DOHH2 (cell line): Measurements from ENCODE around the gene HDAC6.

Source experiments
- H3F3A ChIP-seq: fragments of 200-600 bp; sonication (generic), shearing (Covaris generic); 2 replicates; pipeline ENCODE4 v1.6.0; 2016; ENCODE audit warnings: antibody characterized with exemption, mild to moderate bottlenecking; ENCODE audit not compliant: control insufficient read depth, insufficient read depth
- H3K27ac ChIP-seq: fragments of 200-600 bp; sonication (generic); 2 replicates; pipeline ENCODE4 v1.5.1; 2014; ENCODE audit warnings: low read depth, mild to moderate bottlenecking, low read length, moderate library complexity
- H3K27me3 ChIP-seq: fragments of 200-600 bp; sonication (generic); 2 replicates; pipeline ENCODE4 v1.6.1; 2014; ENCODE audit warnings: mild to moderate bottlenecking, low read length, mixed read lengths; ENCODE audit not compliant: control insufficient read depth
- H3K36me3 ChIP-seq: fragments of 200-600 bp; sonication (generic); 2 replicates; pipeline ENCODE4 v1.6.1; 2014; ENCODE audit warnings: mild to moderate bottlenecking, low read length, moderate library complexity, mixed read lengths; ENCODE audit not compliant: control insufficient read depth
- H3K4me1 ChIP-seq: fragments of 200-600 bp; sonication (generic); 2 replicates; pipeline ENCODE4 v1.6.1; 2014; ENCODE audit warnings: mild to moderate bottlenecking, low read length, mixed read lengths; ENCODE audit not compliant: control insufficient read depth
- H3K4me2 ChIP-seq: fragments of 200-600 bp; sonication (generic); 2 replicates; pipeline ENCODE4 v1.6.0; 2014; ENCODE audit warnings: mild to moderate bottlenecking, low read length, moderate library complexity
- H3K4me3 ChIP-seq: fragments of 200-600 bp; sonication (generic); 2 replicates; pipeline ENCODE4 v1.5.1; 2014; ENCODE audit warnings: mild to moderate bottlenecking, low read length, mixed read lengths
- H3K79me2 ChIP-seq: fragments of 200-600 bp; sonication (generic); 2 replicates; pipeline ENCODE4 v1.6.1; 2014; ENCODE audit warnings: mild to moderate bottlenecking, low read length, mixed read lengths; ENCODE audit not compliant: control insufficient read depth
- H3K9me2 ChIP-seq: fragments of 200-600 bp; sonication (generic); replicated peaks from 2 replicates; pipeline ENCODE4 v1.6.1; 2014; ENCODE audit warnings: mild to moderate bottlenecking, low read length, mixed read lengths; ENCODE audit not compliant: control insufficient read depth
- H3K9me3 ChIP-seq: fragments of 200-600 bp; sonication (generic); 2 replicates; pipeline ENCODE4 v1.6.1; 2014; ENCODE audit warnings: antibody characterized with exemption, low read length, mixed read lengths; ENCODE audit not compliant: control insufficient read depth, insufficient read depth
- H4K20me1 ChIP-seq: fragments of 200-600 bp; sonication (generic); 2 replicates; pipeline ENCODE4 v1.6.0; 2014; ENCODE audit warnings: low read depth, mild to moderate bottlenecking, antibody characterized with exemption, low read length, moderate library complexity; ENCODE audit not compliant: control insufficient read depth, insufficient read depth
- EZH2phosphoT487 ChIP-seq: fragments of 200-600 bp; sonication (generic); IDR thresholded peaks from 2 replicates; pipeline ENCODE4 v1.6.1; 2017; ENCODE audit warnings: borderline replicate concordance, mild to moderate bottlenecking, antibody characterized with exemption, low read length, moderate library complexity, mixed read lengths
- TF ChIP-seq, protein P1 (sequence below): fragments of 200-600 bp; sonication (generic); IDR thresholded peaks from one replicate; pipeline ENCODE4 v1.5.1; 2014; ENCODE audit warnings: antibody characterized with exemption, mild to moderate bottlenecking, low read depth, low read length; ENCODE audit not compliant: poor library complexity, severe bottlenecking

Gene HDAC6

DNA sequence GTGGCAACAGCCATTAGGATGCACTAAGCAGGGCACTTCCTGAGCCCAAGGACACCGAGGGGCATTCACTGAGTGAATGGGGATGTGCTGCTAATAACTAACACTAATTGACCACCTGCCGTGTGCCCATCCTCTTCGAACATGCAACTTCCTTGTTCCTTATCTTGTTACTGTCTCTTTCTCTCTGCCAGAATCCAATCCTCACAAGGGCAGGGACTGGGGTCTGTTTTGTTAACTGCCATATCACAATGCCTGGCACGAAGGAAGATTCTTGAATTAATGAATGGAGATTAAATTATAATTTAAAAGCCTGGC is 25.7 kb downstream of the HDAC6 start:
- no peaks in the 10 kb centered on the region for H3F3A ChIP-seq
- no peaks in the 10 kb centered on the region for H3K9me2 ChIP-seq
- no peaks in the 10 kb centered on the region for H3K9me3 ChIP-seq
- no peak for TF ChIP-seq EZH2phosphoT487
- TF ChIP-seq, protein P1, sequence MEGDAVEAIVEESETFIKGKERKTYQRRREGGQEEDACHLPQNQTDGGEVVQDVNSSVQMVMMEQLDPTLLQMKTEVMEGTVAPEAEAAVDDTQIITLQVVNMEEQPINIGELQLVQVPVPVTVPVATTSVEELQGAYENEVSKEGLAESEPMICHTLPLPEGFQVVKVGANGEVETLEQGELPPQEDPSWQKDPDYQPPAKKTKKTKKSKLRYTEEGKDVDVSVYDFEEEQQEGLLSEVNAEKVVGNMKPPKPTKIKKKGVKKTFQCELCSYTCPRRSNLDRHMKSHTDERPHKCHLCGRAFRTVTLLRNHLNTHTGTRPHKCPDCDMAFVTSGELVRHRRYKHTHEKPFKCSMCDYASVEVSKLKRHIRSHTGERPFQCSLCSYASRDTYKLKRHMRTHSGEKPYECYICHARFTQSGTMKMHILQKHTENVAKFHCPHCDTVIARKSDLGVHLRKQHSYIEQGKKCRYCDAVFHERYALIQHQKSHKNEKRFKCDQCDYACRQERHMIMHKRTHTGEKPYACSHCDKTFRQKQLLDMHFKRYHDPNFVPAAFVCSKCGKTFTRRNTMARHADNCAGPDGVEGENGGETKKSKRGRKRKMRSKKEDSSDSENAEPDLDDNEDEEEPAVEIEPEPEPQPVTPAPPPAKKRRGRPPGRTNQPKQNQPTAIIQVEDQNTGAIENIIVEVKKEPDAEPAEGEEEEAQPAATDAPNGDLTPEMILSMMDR = no peak
- no peaks in the 10 kb centered on the region for H3K4me1 ChIP-seq
- no peaks in the 10 kb centered on the region for H3K36me3 ChIP-seq
- H4K20me1 ChIP-seq = no peaks in the 10 kb centered on the region
- H3K4me3 ChIP-seq = no peak overlapping the region
- no peak overlapping the region for H3K4me2 ChIP-seq
- H3K27ac ChIP-seq = no peak overlapping the region
- H3K79me2 ChIP-seq = no peaks in the 10 kb centered on the region
- no peaks in the 10 kb centered on the region for H3K27me3 ChIP-seq

DNA sequence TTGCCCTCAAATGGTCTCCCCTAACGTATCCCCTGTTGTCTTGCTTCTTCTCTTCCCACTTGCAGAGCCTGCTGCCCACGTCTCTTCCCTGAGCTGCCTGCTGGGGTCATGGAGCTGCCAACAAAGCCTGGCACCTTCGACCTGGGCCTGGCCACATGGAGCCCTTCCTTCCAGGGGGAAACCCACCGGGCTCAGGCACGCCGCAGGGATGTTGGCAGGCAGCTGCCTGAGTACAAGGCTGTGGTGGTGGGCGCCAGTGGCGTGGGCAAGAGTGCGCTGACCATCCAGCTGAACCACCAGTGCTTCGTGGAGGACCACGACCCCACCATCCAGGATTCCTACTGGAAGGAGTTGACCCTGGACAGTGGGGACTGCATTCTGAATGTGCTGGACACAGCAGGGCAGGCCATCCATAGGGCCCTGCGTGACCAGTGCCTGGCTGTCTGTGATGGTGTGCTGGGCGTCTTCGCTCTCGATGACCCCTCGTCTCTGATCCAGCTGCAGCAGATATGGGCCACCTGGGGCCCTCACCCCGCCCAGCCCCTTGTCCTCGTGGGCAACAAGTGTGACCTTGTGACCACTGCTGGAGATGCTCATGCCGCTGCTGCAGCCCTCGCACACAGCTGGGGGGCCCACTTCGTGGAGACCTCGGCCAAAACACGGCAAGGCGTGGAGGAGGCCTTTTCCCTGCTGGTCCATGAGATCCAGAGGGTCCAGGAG is 27.3 kb downstream of the HDAC6 start:
- Histone ChIP-seq H3K4me2 (no peak overlapping the region), H3K36me3 (no peaks in the 10 kb centered on the region), H3K9me3 (no peaks in the 10 kb centered on the region), H3F3A (no peaks in the 10 kb centered on the region), H3K9me2 (no peaks in the 10 kb centered on the region), H3K79me2 (no peaks in the 10 kb centered on the region), H3K4me3 (no peak overlapping the region), H3K27ac (no peak overlapping the region), H3K27me3 (no peaks in the 10 kb centered on the region), H3K4me1 (no peaks in the 10 kb centered on the region), H4K20me1 (no peaks in the 10 kb centered on the region)
- TF ChIP-seq, protein P1 = no peak
- TF ChIP-seq EZH2phosphoT487 = no peak

DNA sequence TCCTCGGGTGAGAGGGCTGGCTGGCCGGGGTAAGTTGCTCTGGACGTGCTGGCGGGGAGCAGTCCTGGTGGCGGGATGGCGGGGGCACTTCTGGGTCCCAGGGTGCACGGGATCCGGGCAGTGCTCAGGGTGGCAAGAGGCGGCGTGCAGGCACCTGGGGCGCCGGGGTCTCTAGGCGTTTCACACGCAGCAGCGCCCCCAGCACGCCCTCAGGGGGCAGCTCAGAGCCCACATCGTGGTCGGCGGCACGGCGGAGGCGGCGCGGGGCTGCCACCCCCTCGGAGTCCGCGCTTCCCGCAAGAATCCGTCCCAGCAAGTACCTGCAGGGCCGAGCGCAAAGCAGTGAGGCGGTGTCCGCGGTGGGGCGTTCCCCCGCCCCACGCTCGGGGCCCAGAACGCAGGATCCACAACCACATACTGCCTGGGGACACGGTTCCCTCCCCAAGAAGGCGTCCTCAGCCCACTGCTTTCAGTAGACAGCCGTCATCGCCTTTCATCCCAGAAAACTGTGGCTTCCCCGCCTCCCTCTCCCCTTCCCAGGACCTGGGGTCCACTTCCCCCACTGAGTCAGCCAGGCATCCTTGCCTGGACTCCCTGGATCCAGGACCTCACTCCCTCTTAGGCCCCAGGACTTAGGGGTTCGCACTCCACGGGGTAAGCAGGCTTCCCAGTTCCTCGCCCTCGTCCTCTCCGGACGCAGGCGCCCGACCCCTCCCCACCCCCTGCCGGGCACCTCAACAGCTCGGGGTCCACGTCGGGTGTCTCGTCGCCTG is 29.5 kb downstream of the HDAC6 start:
- Histone ChIP-seq H3K4me3 (no peak overlapping the region), H3K9me3 (no peaks in the 10 kb centered on the region), H3K4me2 (no peak overlapping the region), H3K79me2 (no peaks in the 10 kb centered on the region), H3K9me2 (no peaks in the 10 kb centered on the region), H3K36me3 (no peaks in the 10 kb centered on the region), H3K27ac (no peak overlapping the region), H3F3A (no peaks in the 10 kb centered on the region), H3K4me1 (no peaks in the 10 kb centered on the region), H4K20me1 (no peaks in the 10 kb centered on the region), H3K27me3 (peaks cover 4% of the 10 kb centered on the region; the same call in 1 of the 2 replicates)
- TF ChIP-seq, protein P1 = no peak
- no peak for TF ChIP-seq EZH2phosphoT487
